Amygdala (tissue), 56 donors: ENCODE measurements around the gene PRKN.
A peak's percentile ranks its signal among the peaks of the same experiment; 100 is the strongest.

ENCODE experiments used
- DNase-seq, 56 donors: peaks; one replicate each; lab custom pipeline; 2025; lab: John Stamatoyannopoulos, UW

The PRKN gene

GRCh38 chr6:162478192-162478671 is 249.3 kb downstream of the PRKN start:
- no peak for DNase-seq

- DNase-seq: no peak
Observed at GRCh38 chr6:162474722-162475121, 252.8 kb downstream of the PRKN start.

GRCh38 chr6:162471842-162472241 is 255.7 kb downstream of the PRKN start:
- no peak for DNase-seq

GRCh38 chr6:162468326-162468725 is 259.2 kb downstream of the PRKN start:
- DNase-seq: no peak

GRCh38 chr6:162467679-162468078 is 259.9 kb downstream of the PRKN start:
- no peak for DNase-seq

- no peak for DNase-seq
Observed at GRCh38 chr6:162463576-162463975, 264.0 kb downstream of the PRKN start.

GRCh38 chr6:162459985-162460384 is 267.6 kb downstream of the PRKN start:
- DNase-seq: no peak

GRCh38 chr6:162450358-162450757 is 277.2 kb downstream of the PRKN start:
- no peak for DNase-seq

- no peak for DNase-seq
Observed at GRCh38 chr6:162448294-162448693, 279.3 kb downstream of the PRKN start.

GRCh38 chr6:162443101-162443500 is 284.5 kb downstream of the PRKN start:
- DNase-seq: peak in 11 of 56 donors; percentile 3 to 55 (median 7)

GRCh38 chr6:162442687-162443086 is 284.9 kb downstream of the PRKN start:
- DNase-seq: peak in 43 of 56 donors; percentile 2 to 68 (median 21)

- no peak for DNase-seq
Observed at GRCh38 chr6:162441991-162442390, 285.6 kb downstream of the PRKN start.

GRCh38 chr6:162438980-162439379 is 288.6 kb downstream of the PRKN start:
- no peak for DNase-seq

- DNase-seq: no peak
Observed at GRCh38 chr6:162435071-162435470, 292.5 kb downstream of the PRKN start.

- no peak for DNase-seq
Observed at GRCh38 chr6:162421004-162421403, 306.6 kb downstream of the PRKN start.

GRCh38 chr6:162416831-162417537 is 310.6 kb downstream of the PRKN start:
- no peak for DNase-seq

GRCh38 chr6:162416307-162416706 is 311.3 kb downstream of the PRKN start:
- no peak for DNase-seq

GRCh38 chr6:162409741-162410691 is 317.6 kb downstream of the PRKN start:
- no peak for DNase-seq

- no peak for DNase-seq
Observed at GRCh38 chr6:162408826-162409535, 318.6 kb downstream of the PRKN start.

GRCh38 chr6:162404951-162405350 is 322.6 kb downstream of the PRKN start:
- no peak for DNase-seq

- no peak for DNase-seq
Observed at GRCh38 chr6:162403031-162403430, 324.5 kb downstream of the PRKN start.
